ENCODE results near the gene COBLL1. TPM values are rescaled to one million over a fixed set of nuclear protein-coding genes. Genes with fewer than 3 reads are reported as not detected.

The COBLL1 gene
- total RNA-seq, 1 experiment from 2014 or later = 4.4 TPM

GRCh38 chr2:164692114-164692513 lies 149.5 kb downstream of the COBLL1 start:
- H3K4me1 ChIP-seq (ENCODE audit: control insufficient read depth, insufficient read depth, low read length) = no peaks in the 10 kb centered on the region
- no TSS peak for BruUV-seq (replicated peaks)
- H3K9me3 ChIP-seq (ENCODE audit: control insufficient read depth, insufficient read depth, low read depth, low read length) = no peaks in the 10 kb centered on the region
- POLR2A ChIA-PET = no interaction called here
- no peak overlapping the region for H3K4me3 ChIP-seq (ENCODE audit: low read depth in 2 of 2, low read length in 2 of 2)
- no peaks in the 10 kb centered on the region for H3K36me3 ChIP-seq (ENCODE audit: control insufficient read depth, insufficient read depth, low read length)
- DNase-seq (ENCODE audit: low read depth, low spot score) = no peak
- TF ChIP-seq REST (IDR thresholded peaks at IDR 0.05; ENCODE audit: insufficient read depth in 1 of 2, low read depth in 2 of 2, low read length in 1 of 2) (no peak), CTCF (IDR thresholded peaks at IDR 0.05) (no peak), TCF7L2 (IDR thresholded peaks at IDR 0.05; ENCODE audit: low read depth, low read length) (no peak)
- intact Hi-C loops (cut with micrococcal nuclease; ENCODE audit: unreplicated experiment) (no loop called here), in situ Hi-C loops (cut with HindIII; ENCODE audit: low pct_unique_long_range_greater_than_20kb, low sequenced_read_pairs) (no loop called here)
- no peaks in the 10 kb centered on the region for H3K27me3 ChIP-seq (ENCODE audit: control insufficient read depth, insufficient read depth, low read length)
- no peak for ATAC-seq
- H3K27ac ChIP-seq (ENCODE audit: low read length) = no peak overlapping the region
- CTCF ChIA-PET = no interaction called here

GRCh38 chr2:164691346-164691887 lies 150.2 kb downstream of the COBLL1 start:
- TF ChIP-seq SIN3A (IDR thresholded peaks at IDR 0.05; ENCODE audit: borderline replicate concordance, insufficient read depth, low read depth, low read length) = no peak
- TF ChIP-seq TCF7L2 (IDR thresholded peaks at IDR 0.05; ENCODE audit: low read depth, low read length) = no peak
- TF ChIP-seq REST (IDR thresholded peaks at IDR 0.05; ENCODE audit: insufficient read depth in 1 of 2, low read depth in 2 of 2, low read length in 1 of 2) = no peak
- TF ChIP-seq POLR2AphosphoS5 (IDR thresholded peaks at IDR 0.05; ENCODE audit: low read depth, low read length) = no peak
- no peak for TF ChIP-seq CTCF (IDR thresholded peaks at IDR 0.05)
- DNase-seq (ENCODE audit: low read depth, low spot score) (no peak), ATAC-seq (no peak)
- no peaks in the 10 kb centered on the region for H3K4me1 ChIP-seq (ENCODE audit: control insufficient read depth, insufficient read depth, low read length)
- CTCF ChIA-PET = no interaction called here
- H3K27ac ChIP-seq (ENCODE audit: low read length) = no peak overlapping the region
- no peaks in the 10 kb centered on the region for H3K36me3 ChIP-seq (ENCODE audit: control insufficient read depth, insufficient read depth, low read length)
- BruUV-seq (replicated peaks) = no TSS peak
- no peaks in the 10 kb centered on the region for H3K9me3 ChIP-seq (ENCODE audit: control insufficient read depth, insufficient read depth, low read depth, low read length)
- in situ Hi-C loops (cut with HindIII; ENCODE audit: low pct_unique_long_range_greater_than_20kb, low sequenced_read_pairs) (no loop called here), intact Hi-C loops (cut with micrococcal nuclease; ENCODE audit: unreplicated experiment) (no loop called here)
- POLR2A ChIA-PET = no interaction called here
- no peak overlapping the region for H3K4me3 ChIP-seq (ENCODE audit: low read depth in 2 of 2, low read length in 2 of 2)
- H3K27me3 ChIP-seq (ENCODE audit: control insufficient read depth, insufficient read depth, low read length) = no peaks in the 10 kb centered on the region

Data from Panc1 (cell line).